ENCODE results near the gene OR51T1. TPM values are rescaled to one million over a fixed set of nuclear protein-coding genes. Genes with fewer than 3 reads are reported as not detected.

The OR51T1 gene
- total RNA-seq, 1 donor from 2014 or later: not detected

DNA sequence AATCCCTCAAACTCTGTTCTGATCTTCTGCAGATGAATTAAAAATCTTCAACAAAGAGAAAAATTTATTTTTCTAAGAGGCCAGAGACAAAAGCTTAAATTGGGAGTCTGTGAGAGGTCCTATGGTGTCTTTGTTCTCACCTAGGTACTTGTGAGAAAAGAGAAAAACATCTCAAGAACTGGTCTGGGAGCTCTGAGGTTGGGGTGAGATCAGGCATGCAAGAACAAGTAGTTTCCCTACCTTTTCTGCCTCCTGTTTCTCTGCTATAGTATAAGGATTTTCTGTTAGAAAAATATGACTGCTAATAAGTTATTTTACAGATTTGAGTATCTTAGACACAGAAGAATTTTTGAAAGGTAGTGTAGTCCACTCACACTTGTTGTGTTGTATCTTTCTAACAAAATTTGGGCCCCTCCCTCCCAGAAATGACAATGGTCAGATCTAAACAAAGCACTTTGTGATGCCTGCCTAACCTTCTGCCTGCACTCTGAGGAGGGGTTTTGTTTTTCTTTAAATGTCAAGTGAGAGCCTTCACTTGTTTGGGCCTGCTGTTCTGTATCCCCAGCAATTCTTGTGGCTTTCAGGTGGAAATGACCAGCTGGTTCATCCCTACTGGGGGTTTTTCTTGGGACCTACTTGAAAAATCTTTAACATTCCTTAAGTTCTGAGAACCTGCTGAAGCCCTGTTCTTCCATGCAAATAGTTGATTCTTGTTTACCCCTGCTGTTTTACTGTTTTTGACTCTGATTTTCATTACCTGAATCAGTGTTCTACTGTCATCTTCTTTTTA is 19.1 kb upstream of the OR51T1 start:
- peaks cover 7% of the 10 kb centered on the region for H3K4me1 ChIP-seq
- no peak overlapping the region for H3K4me3 ChIP-seq
- H3K27ac ChIP-seq (replicated peaks): no peak overlapping the region
- DNase-seq: no peak
- peaks cover 7% of the 10 kb centered on the region for H3K9me3 ChIP-seq (replicated peaks)
- no peaks in the 10 kb centered on the region for H3K27me3 ChIP-seq (ENCODE audit: low read depth)
- TF ChIP-seq, protein P1, sequence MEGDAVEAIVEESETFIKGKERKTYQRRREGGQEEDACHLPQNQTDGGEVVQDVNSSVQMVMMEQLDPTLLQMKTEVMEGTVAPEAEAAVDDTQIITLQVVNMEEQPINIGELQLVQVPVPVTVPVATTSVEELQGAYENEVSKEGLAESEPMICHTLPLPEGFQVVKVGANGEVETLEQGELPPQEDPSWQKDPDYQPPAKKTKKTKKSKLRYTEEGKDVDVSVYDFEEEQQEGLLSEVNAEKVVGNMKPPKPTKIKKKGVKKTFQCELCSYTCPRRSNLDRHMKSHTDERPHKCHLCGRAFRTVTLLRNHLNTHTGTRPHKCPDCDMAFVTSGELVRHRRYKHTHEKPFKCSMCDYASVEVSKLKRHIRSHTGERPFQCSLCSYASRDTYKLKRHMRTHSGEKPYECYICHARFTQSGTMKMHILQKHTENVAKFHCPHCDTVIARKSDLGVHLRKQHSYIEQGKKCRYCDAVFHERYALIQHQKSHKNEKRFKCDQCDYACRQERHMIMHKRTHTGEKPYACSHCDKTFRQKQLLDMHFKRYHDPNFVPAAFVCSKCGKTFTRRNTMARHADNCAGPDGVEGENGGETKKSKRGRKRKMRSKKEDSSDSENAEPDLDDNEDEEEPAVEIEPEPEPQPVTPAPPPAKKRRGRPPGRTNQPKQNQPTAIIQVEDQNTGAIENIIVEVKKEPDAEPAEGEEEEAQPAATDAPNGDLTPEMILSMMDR (IDR thresholded peaks at IDR 0.05; ENCODE audit: borderline replicate concordance): no peak
- intact Hi-C loops (cut with micrococcal nuclease): loop anchor here (2.0 kb wide), 1 partner anchor 38 kb away; no protein-coding TSS in a partner anchor
- no peaks in the 10 kb centered on the region for H3K36me3 ChIP-seq

DNA sequence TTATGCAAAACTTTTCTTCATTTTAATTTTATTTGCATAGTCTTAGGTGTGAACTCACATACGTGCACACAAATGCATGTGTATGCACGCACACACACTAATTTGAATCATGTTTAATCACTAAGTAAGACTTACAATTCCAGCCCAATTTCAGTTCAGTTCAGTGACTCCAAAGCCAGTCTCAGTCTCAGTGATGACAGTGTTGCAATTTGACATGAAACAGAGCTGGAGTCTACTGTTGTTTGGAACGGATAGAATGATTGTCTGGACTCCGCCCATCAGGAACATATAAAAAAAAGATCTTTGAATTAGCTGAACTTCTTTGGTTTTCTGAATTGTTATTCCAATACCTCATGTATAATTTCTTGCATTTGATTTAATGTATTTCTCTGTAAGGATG is 17.8 kb upstream of the OR51T1 start:
- H3K4me3 ChIP-seq: no peak overlapping the region
- peaks cover 7% of the 10 kb centered on the region for H3K9me3 ChIP-seq (replicated peaks)
- H3K36me3 ChIP-seq: no peaks in the 10 kb centered on the region
- TF ChIP-seq, protein P1 (IDR thresholded peaks at IDR 0.05; ENCODE audit: borderline replicate concordance): no peak
- peaks cover 7% of the 10 kb centered on the region for H3K4me1 ChIP-seq
- H3K27ac ChIP-seq (replicated peaks): no peak overlapping the region
- intact Hi-C loops (cut with micrococcal nuclease): loop anchor here (2.0 kb wide), 1 partner anchor 37 kb away; no protein-coding TSS in a partner anchor
- no peaks in the 10 kb centered on the region for H3K27me3 ChIP-seq (ENCODE audit: low read depth)
- no peak for DNase-seq

DNA sequence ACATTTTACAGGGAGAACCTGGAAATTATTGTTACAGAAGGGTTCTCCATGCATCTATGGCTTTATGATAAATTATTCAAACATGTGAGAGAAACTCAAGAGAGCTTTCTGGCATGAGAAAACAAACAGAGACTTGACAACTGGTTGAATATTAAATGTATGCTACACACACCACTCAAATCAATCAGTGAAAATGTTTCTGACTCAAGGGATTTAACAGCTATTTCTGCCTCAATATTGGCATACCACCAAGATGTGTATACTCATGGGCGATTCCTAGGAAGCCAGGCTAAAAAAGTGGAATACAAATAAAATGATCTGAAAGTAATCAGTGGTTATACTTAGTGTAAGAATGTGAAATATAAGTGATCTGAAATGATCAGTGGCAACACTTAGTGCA is 15.8 kb upstream of the OR51T1 start:
- H3K36me3 ChIP-seq: no peaks in the 10 kb centered on the region
- H3K4me3 ChIP-seq: no peak overlapping the region
- no peak overlapping the region for H3K27ac ChIP-seq (replicated peaks)
- TF ChIP-seq, protein P1 (IDR thresholded peaks at IDR 0.05; ENCODE audit: borderline replicate concordance): no peak
- intact Hi-C loops (cut with micrococcal nuclease): no loop called here
- H3K27me3 ChIP-seq (ENCODE audit: low read depth): no peaks in the 10 kb centered on the region
- H3K4me1 ChIP-seq: peaks cover 7% of the 10 kb centered on the region
- peaks cover 7% of the 10 kb centered on the region for H3K9me3 ChIP-seq (replicated peaks)
- DNase-seq: no peak

DNA sequence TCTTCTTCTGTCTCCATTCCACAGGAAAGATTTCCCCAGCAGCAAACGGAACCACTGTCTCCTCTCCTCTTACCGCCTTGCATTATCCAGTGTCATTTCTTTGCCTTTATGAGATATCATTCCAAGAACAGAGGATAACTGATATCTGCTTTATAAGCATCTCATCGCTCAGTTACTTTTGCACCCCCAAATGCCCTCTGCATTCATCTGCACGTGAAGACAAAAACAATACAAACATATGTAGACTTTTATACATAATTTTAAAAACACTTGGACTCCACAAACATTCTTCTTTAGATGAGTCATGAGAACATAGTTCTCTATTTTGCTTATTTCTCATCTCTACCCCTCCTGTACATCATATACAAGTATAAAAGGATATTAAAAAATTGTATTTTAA is 512 bp upstream of the OR51T1 start:
- DNase-seq: no peak
- no peaks in the 10 kb centered on the region for H3K4me1 ChIP-seq
- H3K9me3 ChIP-seq (replicated peaks): no peaks in the 10 kb centered on the region
- TF ChIP-seq, protein P1 (IDR thresholded peaks at IDR 0.05; ENCODE audit: borderline replicate concordance): no peak
- intact Hi-C loops (cut with micrococcal nuclease): no loop called here
- no peaks in the 10 kb centered on the region for H3K27me3 ChIP-seq (ENCODE audit: low read depth)
- H3K4me3 ChIP-seq: no peak overlapping the region
- no peaks in the 10 kb centered on the region for H3K36me3 ChIP-seq
- no peak overlapping the region for H3K27ac ChIP-seq (replicated peaks)

DNA sequence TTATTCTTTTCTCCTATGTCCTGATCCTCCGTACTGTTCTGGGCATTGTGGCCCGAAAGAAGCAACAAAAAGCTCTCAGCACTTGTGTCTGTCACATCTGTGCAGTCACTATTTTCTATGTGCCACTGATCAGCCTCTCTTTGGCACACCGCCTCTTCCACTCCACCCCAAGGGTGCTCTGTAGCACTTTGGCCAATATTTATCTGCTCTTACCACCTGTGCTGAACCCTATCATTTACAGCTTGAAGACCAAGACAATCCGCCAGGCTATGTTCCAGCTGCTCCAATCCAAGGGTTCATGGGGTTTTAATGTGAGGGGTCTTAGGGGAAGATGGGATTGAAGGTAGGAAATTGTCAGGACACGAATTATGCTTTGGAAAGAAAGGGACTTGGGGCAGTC is 843 bp downstream of the OR51T1 start:
- H3K4me3 ChIP-seq: no peak overlapping the region
- DNase-seq: no peak

More for the DNA sequence above, 843 bp downstream of the OR51T1 start:
- Histone ChIP-seq H3K9me3 (replicated peaks) (no peaks in the 10 kb centered on the region), H3K27me3 (ENCODE audit: low read depth) (no peaks in the 10 kb centered on the region), H3K27ac (replicated peaks) (no peak overlapping the region), H3K36me3 (no peaks in the 10 kb centered on the region), H3K4me1 (no peaks in the 10 kb centered on the region)
- intact Hi-C loops (cut with micrococcal nuclease): no loop called here
- TF ChIP-seq, protein P1 (IDR thresholded peaks at IDR 0.05; ENCODE audit: borderline replicate concordance): no peak

Data from left ventricle myocardium inferior (tissue), 1 donor.